Naive thymus-derived CD4-positive, alpha-beta T cell (primary cell): ENCODE measurements around the gene KCNIP3. TPM values are rescaled to one million over a fixed set of nuclear protein-coding genes. Genes with fewer than 3 reads are reported as not detected.
"Not testable (repeated sequence)": the region's sequence is repeated elsewhere in the genome, so short reads cannot be mapped to it uniquely, and the experiment has no call there.

Experiments used
- ATAC-seq: fragments of 150-1000 bp; cut with Tn5 transposase; 2 replicates; pipeline ENCODE4 v1.10.0; 2021; ENCODE audit warnings: mild to moderate bottlenecking, moderate library complexity
- CTCF ChIA-PET: fragments of 350-600 bp; sonication (Branson Sonifier 250); formaldehyde crosslinking; loops from one replicate; lab custom pipeline; 2021; ENCODE audit warnings: antibody characterized with exemption; lab: Charles Lee
- POLR2A ChIA-PET: fragments of 350-600 bp; sonication (Branson Sonifier 250); formaldehyde crosslinking; loops from one replicate; lab custom pipeline; 2021; ENCODE audit warnings: antibody characterized with exemption, inconsistent platforms; lab: Charles Lee
- DNase-seq, 9 donors: peaks; one replicate each; pipeline versions ENCODE4 v3.0.0 to v3.0.0-alpha.2; 2020 to 2022; ENCODE audit warnings: mixed read lengths in 1 of 9
- H3K27ac ChIP-seq: one replicate; pipeline ENCODE4 v1.7.0; 2013; ENCODE audit warnings: mild to moderate bottlenecking, low read depth, low read length, moderate library complexity
- H3K27me3 ChIP-seq, 2 donors: one replicate each; pipeline ENCODE4 v1.7.0; 2013; ENCODE audit warnings: low read length in 2 of 2, mild to moderate bottlenecking in 2 of 2, moderate library complexity in 2 of 2; ENCODE audit not compliant: control insufficient read depth in 2 of 2, insufficient read depth in 2 of 2
- H3K36me3 ChIP-seq, 3 experiments: 1 replicate in 2 of 3; 2 replicates in 1 of 3; pipeline ENCODE4 v1.7.0; 2013; ENCODE audit warnings: low read length in 3 of 3, mild to moderate bottlenecking in 3 of 3, moderate library complexity in 1 of 3; ENCODE audit not compliant: insufficient read depth in 3 of 3, control insufficient read depth in 2 of 3
- H3K4me1 ChIP-seq, 2 donors: one replicate each; pipeline ENCODE4 v1.7.0; 2013; ENCODE audit warnings: low read length in 2 of 2, mild to moderate bottlenecking in 2 of 2, moderate library complexity in 1 of 2; ENCODE audit not compliant: control insufficient read depth in 2 of 2, insufficient read depth in 2 of 2
- H3K4me3 ChIP-seq: 2 replicates; pipeline ENCODE4 v1.7.0; 2013; ENCODE audit warnings: mild to moderate bottlenecking, low read length
- H3K9me3 ChIP-seq, 3 experiments: 1 replicate in 2 of 3; 2 replicates in 1 of 3; pipeline ENCODE4 v1.7.0; 2013; ENCODE audit warnings: low read length in 3 of 3; ENCODE audit not compliant: control insufficient read depth in 2 of 3
- H3K27ac Mint-ChIP-seq, 9 donors: one replicate each; pipeline ENCODE4 v1.8.0; 2020 to 2022; ENCODE audit warnings: mixed read lengths in 9 of 9, mild to moderate bottlenecking in 8 of 9, moderate library complexity in 5 of 9, inconsistent platforms in 2 of 9
- H3K27me3 Mint-ChIP-seq, 5 donors: one replicate each; pipeline ENCODE4 v1.8.0; 2021 to 2022; ENCODE audit warnings: mixed read lengths in 5 of 5, mild to moderate bottlenecking in 1 of 5
- H3K36me3 Mint-ChIP-seq, 5 donors: one replicate each; pipeline ENCODE4 v1.8.0; 2020 to 2022; ENCODE audit warnings: mixed read lengths in 5 of 5, mild to moderate bottlenecking in 3 of 5, inconsistent platforms in 1 of 5
- H3K4me1 Mint-ChIP-seq, 7 donors: one replicate each; pipeline ENCODE4 v1.8.0; 2020 to 2022; ENCODE audit warnings: mixed read lengths in 7 of 7, mild to moderate bottlenecking in 3 of 7, inconsistent platforms in 1 of 7
- H3K4me3 Mint-ChIP-seq, 10 donors: one replicate each; pipeline ENCODE4 v1.8.0; 2020 to 2022; ENCODE audit warnings: mild to moderate bottlenecking in 10 of 10, mixed read lengths in 10 of 10, moderate library complexity in 6 of 10, inconsistent platforms in 2 of 10
- H3K9me3 Mint-ChIP-seq, 11 donors: one replicate each; pipeline ENCODE4 v1.8.0; 2020 to 2022; ENCODE audit warnings: mixed read lengths in 11 of 11, mild to moderate bottlenecking in 4 of 11, inconsistent platforms in 1 of 11, moderate library complexity in 1 of 11
- intact Hi-C, 2 donors: fragments of 100-400 bp; cut with micrococcal nuclease; formaldehyde crosslinking; loops; one replicate each; pipeline ENCODE4 v1.15.1; 2023
- polyA plus RNA-seq, 2 donors: library from polyadenylated mRNA; unstranded; fragments of 300-500 nt; fragmentation: Illumina TruSeq; gene quantifications; one replicate each; pipeline ENCODE4 v1.2.3, GENCODE V29; 2021
- total RNA-seq, 6 experiments: library from RNA in 5 of 6; stranded (reverse) in 5 of 6; gene quantifications; 1 replicate in 5 of 6; 2 replicates in 1 of 6; pipeline ENCODE4 v1.2.3 and lab custom pipeline; 2021 to 2026

The KCNIP3 gene
- total and polyA plus RNA-seq, 7 experiments from 2014 or later, result 1.0 TPM; not detected in 6

DNA sequence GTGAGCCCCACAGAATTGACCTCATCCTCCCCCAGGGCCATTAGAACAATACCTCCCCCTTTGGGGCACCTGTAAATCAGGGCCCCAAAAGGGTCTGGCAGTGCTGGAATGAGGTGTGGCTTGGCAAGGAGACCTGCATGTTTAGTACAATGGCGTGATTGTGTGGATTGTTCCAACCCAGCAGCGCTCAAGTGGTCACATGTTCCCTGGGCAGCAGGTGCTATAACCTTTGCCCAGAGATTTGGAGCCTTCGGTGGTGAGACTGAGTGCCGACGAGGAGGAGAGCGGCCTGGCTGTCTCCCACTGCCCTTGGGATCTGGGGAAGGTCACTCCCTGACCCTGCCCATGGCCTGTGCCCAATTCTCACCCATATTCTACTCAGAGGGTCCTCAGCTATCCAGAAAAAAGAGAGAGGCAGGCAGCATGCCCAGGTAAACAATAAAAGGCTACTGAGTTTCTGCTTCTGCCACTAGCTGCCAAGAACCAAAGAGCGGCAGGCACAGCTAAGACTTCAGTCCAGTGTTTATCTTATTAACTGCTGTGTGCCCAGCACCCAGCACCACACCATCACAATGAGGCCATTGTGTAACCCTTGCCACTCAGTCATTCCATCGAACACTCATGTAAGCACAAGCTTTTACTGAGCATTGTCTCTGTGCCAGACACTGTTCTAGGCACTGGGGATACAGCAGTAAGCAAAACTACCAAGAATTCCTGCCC is 132.8 kb downstream of the KCNIP3 start:
- POLR2A ChIA-PET, H3K27me3 ChIP-seq, H3K27ac Mint-ChIP-seq, H3K36me3 Mint-ChIP-seq, H3K27ac ChIP-seq, H3K4me1 ChIP-seq, H3K36me3 ChIP-seq, H3K9me3 Mint-ChIP-seq, H3K4me3 Mint-ChIP-seq, intact Hi-C loops, H3K9me3 ChIP-seq, ATAC-seq, CTCF ChIA-PET, H3K4me1 Mint-ChIP-seq, DNase-seq, H3K4me3 ChIP-seq: not testable (repeated sequence)
- peaks cover 0 to 11% (median 3%) of the 10 kb centered on the region in 5 donors for H3K27me3 Mint-ChIP-seq

DNA sequence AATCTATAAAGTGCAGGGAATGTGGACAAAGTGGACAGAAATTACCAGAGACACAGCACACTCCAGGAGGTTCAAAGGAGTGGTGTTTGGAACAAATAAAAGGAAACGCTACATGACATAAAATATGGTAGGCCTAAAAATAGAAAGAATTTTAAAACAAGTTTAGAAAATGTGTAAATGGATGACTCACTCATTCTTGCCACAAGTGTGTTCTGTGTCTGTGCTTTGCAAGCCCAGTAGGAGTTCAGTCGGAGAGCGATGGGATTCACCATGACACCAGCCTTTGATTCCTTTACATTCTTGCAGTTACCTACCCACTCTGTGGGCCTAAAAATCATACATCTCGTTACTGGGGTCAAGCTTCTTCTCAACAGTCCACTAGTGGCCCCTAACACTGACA is 136.2 kb downstream of the KCNIP3 start:
- H3K4me3 ChIP-seq, H3K4me1 Mint-ChIP-seq, H3K27me3 ChIP-seq, H3K36me3 ChIP-seq, H3K4me3 Mint-ChIP-seq, H3K36me3 Mint-ChIP-seq, H3K4me1 ChIP-seq, CTCF ChIA-PET, intact Hi-C loops, DNase-seq, ATAC-seq, POLR2A ChIA-PET, H3K9me3 ChIP-seq, H3K27ac ChIP-seq, H3K9me3 Mint-ChIP-seq, H3K27ac Mint-ChIP-seq: not testable (repeated sequence)
- peaks cover 0 to 11% (median 0%) of the 10 kb centered on the region in 5 donors for H3K27me3 Mint-ChIP-seq

DNA sequence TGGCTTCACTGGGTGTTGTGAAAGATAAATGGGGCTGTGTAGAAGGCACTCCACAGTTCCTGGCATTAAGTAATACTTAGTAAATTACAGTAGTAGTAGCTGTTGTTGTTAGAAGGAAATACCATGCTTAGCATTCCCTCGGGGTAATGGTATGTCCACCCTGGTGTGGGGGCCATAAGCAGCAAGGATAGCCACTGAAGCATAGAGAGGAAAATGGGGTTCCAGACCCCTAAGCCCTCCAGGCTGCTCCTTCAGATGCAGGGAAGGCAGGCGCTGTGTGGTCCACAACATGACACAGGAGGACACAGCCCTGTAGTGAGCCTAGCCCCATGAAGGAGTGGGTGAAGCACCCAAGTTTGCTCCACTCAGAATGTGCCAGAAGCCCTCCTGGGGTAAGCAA is 136.8 kb downstream of the KCNIP3 start:
- H3K9me3 ChIP-seq, CTCF ChIA-PET, ATAC-seq, H3K4me1 ChIP-seq, H3K4me3 ChIP-seq, H3K27ac ChIP-seq, H3K4me3 Mint-ChIP-seq, intact Hi-C loops, H3K27me3 ChIP-seq, H3K36me3 Mint-ChIP-seq, H3K9me3 Mint-ChIP-seq, H3K36me3 ChIP-seq, POLR2A ChIA-PET, DNase-seq, H3K27ac Mint-ChIP-seq, H3K4me1 Mint-ChIP-seq: not testable (repeated sequence)
- H3K27me3 Mint-ChIP-seq, result peaks cover 0 to 11% (median 0%) of the 10 kb centered on the region in 5 donors

DNA sequence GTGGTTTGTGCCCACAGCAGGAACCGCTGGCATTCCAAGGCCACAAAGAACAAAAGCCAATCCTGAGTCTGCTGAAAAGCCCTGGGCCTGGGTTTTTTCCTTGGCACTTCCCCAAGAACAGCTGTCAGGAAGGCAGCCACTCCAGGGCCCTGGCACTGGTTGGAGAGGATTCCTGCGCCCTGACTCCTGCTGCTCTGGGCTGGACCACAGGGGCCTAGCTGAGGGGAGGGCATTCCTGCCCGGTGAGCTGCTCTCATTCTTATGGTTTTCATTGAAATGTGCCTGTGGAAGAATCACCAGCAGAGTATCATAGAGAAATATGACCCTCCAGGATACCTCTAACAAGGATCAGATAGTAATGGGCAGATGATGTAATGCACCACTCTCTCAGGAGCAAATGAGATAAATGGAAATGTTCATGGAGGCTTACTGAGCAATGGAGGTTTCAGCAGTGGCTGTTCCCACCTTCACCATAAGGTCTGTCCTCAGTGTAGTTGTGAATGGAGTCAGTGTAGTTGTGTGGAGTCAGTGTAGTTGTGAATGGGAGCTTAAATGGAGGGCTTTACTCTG is 137.4 kb downstream of the KCNIP3 start:
- H3K27me3 Mint-ChIP-seq, result peaks cover 0 to 11% (median 0%) of the 10 kb centered on the region in 5 donors
- H3K4me1 ChIP-seq, H3K9me3 Mint-ChIP-seq, H3K36me3 ChIP-seq, H3K4me3 ChIP-seq, CTCF ChIA-PET, H3K9me3 ChIP-seq, H3K27ac Mint-ChIP-seq, H3K4me3 Mint-ChIP-seq, H3K27me3 ChIP-seq, ATAC-seq, POLR2A ChIA-PET, intact Hi-C loops, DNase-seq, H3K36me3 Mint-ChIP-seq, H3K27ac ChIP-seq, H3K4me1 Mint-ChIP-seq: not testable (repeated sequence)

DNA sequence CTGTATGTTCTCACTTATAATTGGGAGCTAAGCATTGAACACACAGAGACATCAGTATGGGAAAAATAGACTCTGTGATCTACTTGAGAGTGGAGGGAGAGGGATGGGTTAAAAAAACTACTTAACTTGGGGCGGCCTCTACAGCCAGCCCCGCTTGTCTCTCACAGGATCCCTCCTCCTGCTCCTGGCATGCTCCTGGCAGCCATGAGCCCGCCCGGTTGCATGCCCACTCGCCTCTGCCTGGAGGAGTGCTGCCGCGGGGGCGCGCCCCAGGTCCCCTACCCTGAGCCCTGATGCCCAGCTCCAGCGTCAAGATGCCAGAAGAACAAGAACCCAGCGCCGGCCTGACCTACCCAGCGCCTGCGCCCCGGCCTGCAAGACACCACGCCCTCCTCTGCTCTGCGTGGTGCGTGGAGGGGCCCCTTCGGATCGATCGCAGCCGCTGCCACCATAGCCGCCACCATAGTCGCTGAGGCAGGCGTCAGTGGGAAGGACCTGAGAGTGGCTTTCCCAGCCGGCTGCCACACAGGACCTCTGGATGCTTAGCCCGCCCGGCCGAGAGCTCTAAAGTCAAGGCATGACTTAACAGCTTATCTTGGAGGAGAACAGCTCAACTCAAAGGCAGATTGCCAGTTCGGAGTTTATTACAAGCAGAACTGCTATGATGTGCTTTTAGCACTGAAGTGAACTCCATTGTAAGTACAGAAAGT is 138.2 kb downstream of the KCNIP3 start:
- intact Hi-C loops, POLR2A ChIA-PET, H3K9me3 Mint-ChIP-seq, ATAC-seq, H3K27ac Mint-ChIP-seq, H3K4me3 ChIP-seq, H3K36me3 ChIP-seq, H3K27me3 ChIP-seq, H3K27ac ChIP-seq, H3K9me3 ChIP-seq, H3K4me1 Mint-ChIP-seq, CTCF ChIA-PET, H3K4me1 ChIP-seq, H3K36me3 Mint-ChIP-seq, H3K4me3 Mint-ChIP-seq, DNase-seq: not testable (repeated sequence)
- peaks cover 0 to 11% (median 0%) of the 10 kb centered on the region in 5 donors for H3K27me3 Mint-ChIP-seq

Other genes with a start within 250 kb of the KCNIP3 start
- 10 to 100 TPM; 26.3 to 72.9 (median 60.5) TPM for gene MRPS5, start 175.5 kb upstream of the KCNIP3 start, total RNA-seq
- 10 to 100 TPM; 38.6 to 41.5 TPM for gene MRPS5, start 175.5 kb upstream of the KCNIP3 start, polyA plus RNA-seq
- 10 to 100 TPM; 10.6 to 39.9 (median 16.6) TPM for gene ZNF514, start 137.5 kb upstream of the KCNIP3 start, total RNA-seq
- 10 to 100 TPM in 1 of 2 donors, 1 to 10 TPM in 1; 6.6 to 11.2 TPM for gene ZNF514, start 137.5 kb upstream of the KCNIP3 start, polyA plus RNA-seq
- 10 to 100 TPM in 1 of 5 experiments, 1 to 10 TPM in 4; 1.5 to 10.2 (median 3.4) TPM for gene ZNF2, start 131.5 kb upstream of the KCNIP3 start, total RNA-seq
- gene ZNF2, start 131.5 kb upstream of the KCNIP3 start, polyA plus RNA-seq, result 1 to 10 TPM; 3.1 to 6.1 TPM
- 1 to 10 TPM; 1.7 to 6.4 (median 4.3) TPM for gene ZNF892, start 89.8 kb upstream of the KCNIP3 start, total RNA-seq
- 1 to 10 TPM in 1 of 2 donors, under 1 TPM in 1; 0.69 to 1.2 TPM for gene ZNF892, start 89.8 kb upstream of the KCNIP3 start, polyA plus RNA-seq
- gene PROM2, start 22.9 kb upstream of the KCNIP3 start, total RNA-seq, result 1 to 10 TPM in 1 of 5 experiments, under 1 TPM in 4; 0.24 to 1.2 (median 0.57) TPM
- not detected for gene PROM2, start 22.9 kb upstream of the KCNIP3 start, polyA plus RNA-seq
- gene FAHD2A, start 105.4 kb downstream of the KCNIP3 start, total RNA-seq, result 10 to 100 TPM; 22.6 to 41.4 (median 33.7) TPM
- gene FAHD2A, start 105.4 kb downstream of the KCNIP3 start, polyA plus RNA-seq, result 10 to 100 TPM; 17.9 to 20.5 TPM
- gene TRIM43B, start 187.4 kb downstream of the KCNIP3 start, total RNA-seq, result not detected
- not detected for gene TRIM43B, start 187.4 kb downstream of the KCNIP3 start, polyA plus RNA-seq